GM18526 (cell line): ENCODE measurements around the gene CNTNAP2.

Experiments
- POLR2A ChIP-seq: IDR thresholded peaks from 3 replicates; pipeline ENCODE4 v1.6.1; 2011; ENCODE audit not compliant: insufficient read length; ENCODE audit errors: extremely low read depth

CNTNAP2 gene

DNA sequence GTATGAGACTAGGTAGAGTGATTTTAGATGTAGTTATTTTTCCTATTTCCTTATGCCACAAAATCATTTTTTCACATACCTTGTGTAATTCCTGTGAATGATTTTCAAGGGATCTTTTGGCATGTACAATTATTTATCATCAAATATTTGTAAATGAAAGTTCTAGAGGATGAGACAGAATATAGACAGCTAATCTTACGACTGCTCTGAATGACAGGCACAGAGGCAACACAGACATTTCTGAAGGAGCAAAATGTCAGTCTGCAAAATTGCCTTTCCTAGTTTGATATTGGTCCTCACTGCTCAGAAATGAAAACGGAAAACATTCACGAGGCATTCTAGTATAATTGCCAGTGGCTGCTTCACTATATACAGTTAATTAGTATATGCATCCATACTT is 1663.3 kb downstream of the CNTNAP2 start:
- TF ChIP-seq POLR2A: no peak

DNA sequence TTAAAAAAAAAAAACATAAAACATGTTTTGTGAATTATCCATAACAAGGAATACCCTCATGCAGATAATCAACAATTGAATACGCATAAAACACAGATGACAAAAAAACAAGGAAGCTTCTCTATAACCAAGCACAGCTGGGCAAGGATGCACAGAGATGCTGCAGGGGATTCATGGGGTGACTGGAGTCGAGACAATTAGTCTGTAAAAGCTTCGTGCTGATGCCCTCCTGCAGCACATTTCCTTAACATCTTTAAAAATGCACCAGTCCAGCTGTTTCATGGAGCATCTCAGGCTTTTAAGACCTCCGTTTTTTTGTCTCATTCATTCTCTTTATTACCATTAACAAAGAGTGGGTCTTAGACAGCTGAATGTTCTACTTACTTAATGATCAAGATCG is 1680.0 kb downstream of the CNTNAP2 start:
- no peak for TF ChIP-seq POLR2A

DNA sequence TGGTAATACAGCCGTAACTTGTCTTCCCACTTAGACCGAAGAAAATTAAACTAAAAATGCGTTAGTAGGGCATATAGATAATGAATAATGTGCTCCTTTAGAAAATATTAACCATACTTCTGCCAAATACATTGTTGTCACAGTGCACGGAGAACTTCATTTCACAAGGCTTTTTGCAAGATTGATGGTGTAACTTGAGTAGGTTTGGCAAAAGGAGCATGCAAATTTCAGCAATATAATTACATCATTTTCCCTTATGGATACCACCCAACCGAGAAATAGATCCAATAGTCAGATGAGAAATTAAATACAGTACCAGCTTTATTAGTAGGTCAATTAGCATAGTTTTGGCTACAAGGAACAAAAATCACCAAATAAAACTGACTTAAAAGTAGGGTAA is 1681.4 kb downstream of the CNTNAP2 start:
- no peak for TF ChIP-seq POLR2A

DNA sequence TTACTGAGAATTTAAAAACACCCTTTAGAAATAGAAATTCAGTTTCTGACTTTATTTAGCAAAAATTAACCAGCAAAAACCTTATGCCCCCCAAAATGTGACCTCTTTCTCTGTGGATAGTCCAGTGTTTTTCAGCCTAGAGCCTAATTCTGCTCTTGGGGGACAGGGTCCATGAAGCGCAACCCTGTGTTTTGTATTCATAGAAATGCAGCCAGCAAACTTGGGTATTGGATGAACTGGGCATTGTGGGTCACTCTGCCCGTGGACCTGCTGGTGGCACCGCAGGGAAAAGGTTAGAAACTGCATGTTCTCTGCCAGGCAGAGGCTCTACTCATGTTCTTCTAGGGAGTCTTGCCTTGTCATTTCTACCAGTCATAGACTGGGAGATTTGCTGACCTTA is 1686.5 kb downstream of the CNTNAP2 start:
- no peak for TF ChIP-seq POLR2A

DNA sequence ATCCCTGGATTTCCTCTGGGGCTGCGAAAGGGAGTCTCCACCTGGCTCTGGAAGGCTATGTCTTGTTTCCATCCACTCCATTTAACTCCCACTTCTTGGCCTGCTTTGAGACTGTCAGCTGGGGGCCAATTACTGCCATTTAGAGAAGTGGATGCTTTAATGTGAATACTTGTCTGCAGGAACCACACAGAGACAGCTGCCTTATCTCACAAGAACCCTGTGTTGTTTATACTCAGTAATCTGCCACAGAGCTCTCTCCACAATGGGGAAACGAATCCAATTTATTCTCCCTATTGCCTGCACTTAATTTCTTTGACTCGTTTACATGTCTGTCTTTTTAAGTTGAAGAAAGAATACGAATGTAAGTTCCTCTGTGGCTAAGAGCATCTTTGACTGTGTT is 1687.0 kb downstream of the CNTNAP2 start:
- TF ChIP-seq POLR2A: no peak

DNA sequence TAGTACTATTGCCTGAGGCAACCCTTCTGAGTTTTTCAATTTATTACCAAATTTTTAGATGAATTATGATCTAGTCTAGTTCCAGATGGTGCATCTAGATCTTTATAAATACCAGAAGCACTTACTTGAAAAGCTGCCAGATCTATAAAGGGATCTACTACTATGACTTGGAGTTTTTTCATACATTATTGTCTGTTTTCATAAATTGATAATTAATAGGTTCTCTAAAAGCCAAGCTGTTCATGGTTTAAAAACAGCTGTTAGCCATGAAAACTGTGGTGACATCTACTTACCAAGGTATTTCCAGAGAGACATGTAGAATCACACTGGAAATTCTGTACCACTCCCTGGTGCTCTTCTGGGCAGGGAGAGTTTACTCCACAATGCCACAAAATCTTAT is 1687.4 kb downstream of the CNTNAP2 start:
- TF ChIP-seq POLR2A: no peak

DNA sequence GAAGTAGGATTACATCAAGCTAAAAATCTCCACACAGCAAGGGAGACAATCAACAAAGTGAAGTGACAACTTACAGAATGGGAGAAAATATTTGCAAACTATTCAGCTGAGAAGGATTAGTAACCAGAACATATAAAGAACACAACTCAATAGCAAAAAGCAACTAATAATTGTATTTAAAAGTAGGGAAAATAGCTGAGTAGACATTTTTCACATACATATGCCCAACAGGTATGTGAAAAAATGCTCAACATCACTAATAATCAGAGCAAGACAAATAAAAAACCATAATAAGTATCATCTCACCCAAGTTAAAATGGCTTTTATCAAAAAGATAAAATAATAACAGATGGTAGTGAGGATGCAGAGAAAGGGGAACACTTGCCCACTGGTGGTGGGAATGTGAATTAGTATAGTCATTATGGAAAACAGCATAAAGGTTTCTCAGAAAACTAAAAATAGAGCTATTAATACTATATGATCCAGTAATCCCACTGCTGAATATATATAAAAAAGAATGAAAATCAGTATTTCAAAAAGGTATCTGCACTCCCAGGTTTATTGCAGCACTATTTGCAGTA is 1689.5 kb downstream of the CNTNAP2 start:
- no peak for TF ChIP-seq POLR2A

DNA sequence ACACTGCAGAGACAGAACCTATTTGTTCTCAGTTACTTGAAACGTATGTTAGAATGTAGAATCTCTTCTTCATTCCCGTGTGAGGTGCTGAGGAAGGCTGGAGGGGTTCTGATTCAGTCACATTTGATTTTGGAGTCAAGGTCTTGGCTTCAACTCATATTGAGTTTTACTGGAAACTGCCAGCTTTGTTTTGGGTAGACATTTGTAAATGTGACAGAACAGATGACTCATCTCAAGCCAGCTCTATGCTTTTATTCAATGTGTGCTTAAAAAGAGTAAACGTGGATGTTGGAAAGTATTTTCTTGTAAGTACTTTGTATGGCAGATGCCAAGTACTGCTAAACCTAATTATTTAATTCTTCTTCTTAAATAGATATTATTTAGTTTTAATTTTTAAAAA is 1693.2 kb downstream of the CNTNAP2 start:
- no peak for TF ChIP-seq POLR2A

DNA sequence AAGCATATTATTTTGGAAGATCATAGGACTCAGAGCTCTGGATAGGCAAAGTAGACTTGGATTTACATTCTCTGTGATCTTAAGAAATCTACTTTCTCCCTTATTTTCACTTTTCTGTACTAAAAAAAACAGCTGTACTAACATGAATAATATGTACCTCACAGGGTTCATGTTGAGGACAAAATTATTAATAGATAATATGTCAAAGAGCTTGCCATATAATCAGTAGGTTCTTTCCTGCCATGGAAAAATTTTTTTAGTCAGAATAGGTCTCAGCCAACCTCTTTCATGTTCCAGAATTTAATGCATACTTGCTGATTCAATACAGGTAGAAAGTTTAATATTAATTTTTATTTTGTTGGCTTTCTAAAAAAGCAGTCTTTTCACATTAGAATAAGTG is 1693.7 kb downstream of the CNTNAP2 start:
- TF ChIP-seq POLR2A: no peak

DNA sequence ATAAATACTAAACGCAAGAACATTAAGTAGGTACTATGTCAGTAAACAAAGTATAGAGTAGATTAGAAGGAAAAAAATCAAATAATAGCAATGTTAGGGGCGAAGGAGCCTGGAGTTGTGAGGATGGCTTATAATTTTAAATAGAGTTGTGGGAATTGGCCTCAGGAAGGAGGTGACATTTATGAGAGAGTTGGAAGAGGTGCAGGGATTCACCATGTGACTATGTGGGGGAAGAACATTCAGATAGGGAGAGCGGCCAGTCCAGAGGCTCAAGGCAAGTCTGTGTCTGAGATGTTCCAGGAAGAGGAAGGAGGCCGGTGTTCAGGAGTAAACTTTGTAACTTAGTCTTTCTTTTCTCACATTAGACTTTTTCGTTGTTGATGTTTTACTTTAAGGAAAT is 1695.3 kb downstream of the CNTNAP2 start:
- no peak for TF ChIP-seq POLR2A

DNA sequence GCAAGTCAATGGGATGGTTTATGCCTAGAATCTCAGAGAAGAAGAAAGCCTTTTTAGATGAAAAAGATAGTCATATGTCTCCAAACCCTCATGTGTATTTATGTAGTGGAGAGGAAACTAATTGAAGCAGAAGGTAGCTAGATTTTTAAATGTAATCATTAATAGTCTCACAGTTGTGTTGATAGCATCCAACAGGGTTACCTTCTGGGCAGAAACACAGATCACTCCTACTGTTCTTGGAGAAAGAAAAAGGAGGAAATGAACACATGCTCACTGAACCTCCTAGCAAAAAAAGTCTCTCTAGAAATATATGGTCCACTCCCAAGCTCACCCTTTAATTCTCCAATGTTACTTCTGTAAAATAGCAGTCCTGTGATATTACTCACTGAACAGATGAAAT is 1696.7 kb downstream of the CNTNAP2 start:
- TF ChIP-seq POLR2A: no peak

DNA sequence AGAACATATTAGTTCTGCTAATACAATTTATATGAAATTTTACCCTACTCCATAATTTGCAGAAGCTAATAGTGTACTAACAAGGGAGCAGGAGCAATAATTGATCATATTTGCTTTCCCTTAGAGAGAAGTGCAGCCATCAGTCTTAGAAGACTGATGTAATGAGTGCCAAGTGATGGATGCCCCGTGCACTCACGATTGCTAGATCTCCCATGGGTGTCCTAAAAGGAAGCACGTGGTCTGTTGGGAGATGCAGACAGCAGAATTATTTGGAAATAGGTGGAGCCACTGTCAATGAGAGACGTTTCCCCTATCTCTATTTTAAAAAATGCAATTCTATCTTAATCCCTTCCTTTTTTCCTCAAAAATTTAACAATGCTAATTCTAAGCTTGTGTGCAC is 1701.7 kb downstream of the CNTNAP2 start:
- TF ChIP-seq POLR2A: no peak

DNA sequence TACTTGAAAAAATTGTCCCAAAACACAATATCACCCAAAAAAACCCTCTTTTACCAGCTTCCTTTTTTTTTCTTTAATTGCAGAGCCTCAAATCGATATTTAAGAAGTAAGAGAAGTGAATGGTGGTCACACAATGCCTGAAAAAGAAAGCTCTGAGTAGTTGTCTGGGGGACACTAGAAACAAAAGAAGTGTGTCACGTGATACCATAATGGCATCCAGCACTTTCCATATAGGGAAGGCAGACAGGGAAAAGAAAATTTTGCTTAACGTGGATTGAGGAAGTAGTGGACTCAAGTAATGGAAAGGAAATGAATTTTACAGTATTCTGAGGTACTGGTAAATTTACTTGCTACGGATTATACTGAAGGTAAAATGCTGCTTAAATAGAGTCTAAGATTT is 1708.1 kb downstream of the CNTNAP2 start:
- TF ChIP-seq POLR2A: no peak

DNA sequence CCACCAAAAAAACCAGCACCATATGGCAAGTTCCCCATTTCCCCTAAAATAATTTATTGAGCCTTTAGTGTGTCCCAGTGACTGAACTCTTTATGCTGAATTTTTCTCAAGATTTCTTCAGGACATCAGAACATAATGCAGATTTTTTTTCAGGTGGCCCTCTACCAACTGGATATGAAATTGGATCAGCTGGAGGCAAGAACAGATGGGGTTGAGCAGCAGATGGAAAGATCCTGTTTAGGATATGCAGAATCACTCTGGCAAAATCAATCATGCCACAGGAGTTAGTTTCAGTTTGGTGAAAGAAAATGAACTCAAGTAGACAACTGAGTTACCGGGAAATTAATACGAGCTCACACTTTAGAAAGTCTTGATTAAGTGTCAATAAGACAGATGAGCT is 1712.4 kb downstream of the CNTNAP2 start:
- TF ChIP-seq POLR2A: no peak

DNA sequence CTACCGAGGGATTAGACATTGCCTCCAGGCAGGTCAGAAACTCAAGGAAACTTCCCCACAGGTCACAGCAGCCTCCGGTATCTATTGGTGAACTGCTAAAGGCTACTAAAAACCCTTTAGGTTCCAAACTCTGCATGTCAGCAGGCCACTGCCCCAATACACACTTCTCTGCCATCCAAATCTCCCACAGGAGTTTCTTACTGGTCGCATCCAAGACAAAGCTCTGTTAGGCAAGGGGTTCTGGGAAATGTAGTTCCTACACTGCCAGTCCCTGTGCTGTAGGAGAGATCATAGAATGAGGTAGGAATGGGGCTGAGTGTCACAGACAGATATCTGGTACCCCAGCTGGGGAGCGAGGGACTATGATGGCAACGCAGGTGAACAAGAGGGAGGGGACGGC is 1717.0 kb downstream of the CNTNAP2 start:
- no peak for TF ChIP-seq POLR2A

DNA sequence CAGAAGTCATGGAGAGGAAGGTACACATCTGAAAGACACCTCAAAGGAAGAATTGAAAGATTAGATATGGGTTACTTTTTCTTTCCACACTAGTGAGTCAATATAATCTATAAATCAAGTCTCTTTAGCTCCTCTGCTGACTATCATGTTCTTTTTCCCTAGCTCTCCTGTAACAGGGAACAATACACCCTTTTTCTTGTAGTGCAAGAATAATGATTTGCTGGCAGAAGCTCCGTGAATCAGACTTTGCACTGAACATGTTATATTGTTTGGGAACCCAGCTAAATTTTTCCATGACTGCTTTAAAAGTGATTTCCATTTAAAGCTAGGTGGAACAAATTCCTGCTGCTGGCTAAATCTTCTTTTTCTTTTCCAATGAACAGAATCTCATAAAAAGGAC is 1717.4 kb downstream of the CNTNAP2 start:
- no peak for TF ChIP-seq POLR2A

DNA sequence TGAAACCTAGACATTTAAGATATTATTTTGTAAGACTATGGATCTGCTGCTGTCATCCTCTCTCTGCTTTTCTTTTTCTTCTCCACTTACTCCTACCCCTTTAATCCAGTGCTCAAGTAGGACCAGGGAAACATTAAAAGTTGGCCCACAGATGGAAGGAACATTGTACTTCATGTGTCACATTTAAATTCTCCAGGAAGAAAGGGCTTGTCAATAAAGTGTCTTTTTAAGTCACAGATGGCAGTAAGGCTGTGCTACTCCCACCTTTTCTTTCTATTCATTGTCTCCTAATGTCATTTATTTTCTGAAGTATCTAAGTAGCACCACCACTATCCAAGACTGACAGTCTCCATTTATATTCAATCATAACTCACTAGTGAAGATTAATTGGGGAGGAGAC is 1736.2 kb downstream of the CNTNAP2 start:
- TF ChIP-seq POLR2A: no peak
